GM18499 (cell line): ENCODE data around the gene KCNQ2.

Source experiments
- ATAC-seq: cut with Tn5 transposase; IDR thresholded peaks from one replicate; pipeline ENCODE4 v1.9.1; 2021; ENCODE audit warnings: moderate number of reproducible peaks; ENCODE audit not compliant: insufficient read depth, unreplicated experiment

The KCNQ2 gene

DNA sequence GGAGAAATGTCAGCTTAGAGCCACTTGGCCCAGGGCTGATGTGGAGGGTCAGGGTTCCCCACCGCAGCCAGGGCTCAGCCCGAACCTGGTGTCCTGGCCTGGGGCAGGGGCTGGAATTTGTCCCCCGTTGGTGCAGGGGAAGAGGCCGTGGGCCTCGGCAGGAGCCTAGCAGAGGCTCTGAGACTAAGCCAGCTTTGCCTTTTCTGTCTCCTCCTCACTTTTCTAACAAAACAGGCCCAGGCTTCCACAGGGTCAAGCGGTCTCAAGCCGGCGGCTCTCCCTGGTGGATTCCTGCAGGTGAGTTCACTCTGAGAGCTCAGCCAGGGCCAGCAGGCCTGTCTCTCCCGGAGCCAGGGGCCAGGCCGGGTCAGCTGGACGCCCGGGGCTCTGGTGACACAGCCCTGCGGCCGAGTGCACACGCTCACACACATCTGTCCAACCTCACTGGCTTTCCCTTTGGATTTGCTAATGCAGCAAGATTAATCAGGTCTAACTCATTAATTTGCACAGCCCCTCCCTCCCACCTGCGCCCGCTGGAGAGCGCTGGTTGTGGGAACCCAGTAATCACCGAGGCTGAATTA lies 108.4 kb downstream of the KCNQ2 start:
- ATAC-seq = no peak

DNA sequence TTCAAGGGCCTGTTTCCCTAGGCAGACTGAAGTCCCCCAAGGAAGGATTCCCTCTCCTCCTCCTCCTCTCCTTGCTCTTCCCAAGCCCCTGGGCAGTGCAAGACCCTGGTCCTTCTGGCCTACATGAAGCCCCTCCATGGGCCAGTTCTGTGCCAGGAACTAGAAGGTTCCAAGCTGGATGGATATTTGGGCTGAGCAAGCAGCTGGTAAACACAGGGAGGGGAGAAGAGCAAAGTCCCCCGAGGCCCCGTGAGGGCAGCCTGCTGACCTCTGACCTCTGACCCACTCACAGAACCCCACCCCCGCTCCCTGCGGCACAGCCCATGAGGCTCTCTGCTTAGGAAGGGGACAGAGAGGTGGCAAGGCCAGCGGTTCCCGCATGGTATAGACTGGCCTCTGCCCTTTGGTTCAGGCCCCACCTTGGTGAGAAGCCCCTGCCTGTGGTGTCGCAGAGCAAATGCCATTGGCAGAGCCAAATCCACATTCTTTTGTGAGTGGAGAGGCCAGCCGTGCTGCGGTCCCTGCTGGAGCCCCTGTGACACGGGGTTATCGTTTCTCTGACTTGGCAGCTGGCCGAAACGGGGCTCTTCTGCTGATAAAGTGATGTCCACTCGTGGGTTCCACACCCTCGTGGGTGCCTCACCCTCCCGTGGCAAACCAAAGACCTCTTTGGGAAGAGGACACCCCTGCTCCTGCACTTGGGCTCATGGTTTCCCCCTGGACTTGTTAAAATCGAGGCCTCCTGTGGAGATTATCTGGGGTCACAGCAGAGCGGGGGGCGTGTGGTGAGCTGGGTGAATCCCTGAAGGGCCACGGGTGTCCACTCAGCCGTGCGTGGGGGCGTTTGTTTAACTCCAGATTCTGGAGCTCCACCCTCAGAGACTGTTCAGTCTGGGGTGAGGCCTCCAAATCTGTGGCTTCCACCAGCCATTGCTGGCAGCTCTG lies 109.2 kb downstream of the KCNQ2 start:
- ATAC-seq = no peak

DNA sequence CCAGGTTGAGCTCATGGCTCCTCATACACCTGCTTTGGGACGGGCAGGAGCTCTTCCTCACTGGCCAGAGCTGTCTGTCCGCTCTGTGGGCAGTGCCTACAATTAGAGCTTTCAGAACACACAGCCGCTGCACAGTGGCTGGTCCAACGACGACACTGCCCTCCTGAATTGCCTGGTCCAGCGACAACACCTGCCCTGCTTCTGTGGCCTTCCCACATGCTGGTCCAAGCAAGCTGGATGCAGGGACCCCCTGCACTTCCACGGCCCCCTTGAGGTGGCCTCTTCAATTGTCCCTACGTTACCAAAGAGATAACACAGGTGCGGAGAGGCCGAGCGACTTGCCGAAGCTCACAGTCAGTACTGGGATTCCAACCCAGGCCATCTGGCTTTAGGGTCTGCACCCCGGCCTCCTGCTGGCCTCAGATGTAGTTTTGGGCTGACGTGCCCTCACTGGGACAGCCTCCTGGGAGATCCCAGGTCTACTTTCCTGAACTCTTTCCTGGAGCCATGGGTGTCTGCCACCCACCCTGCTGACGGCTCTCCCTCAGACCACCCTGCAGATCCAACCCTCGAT lies 109.9 kb downstream of the KCNQ2 start:
- ATAC-seq = no peak

DNA sequence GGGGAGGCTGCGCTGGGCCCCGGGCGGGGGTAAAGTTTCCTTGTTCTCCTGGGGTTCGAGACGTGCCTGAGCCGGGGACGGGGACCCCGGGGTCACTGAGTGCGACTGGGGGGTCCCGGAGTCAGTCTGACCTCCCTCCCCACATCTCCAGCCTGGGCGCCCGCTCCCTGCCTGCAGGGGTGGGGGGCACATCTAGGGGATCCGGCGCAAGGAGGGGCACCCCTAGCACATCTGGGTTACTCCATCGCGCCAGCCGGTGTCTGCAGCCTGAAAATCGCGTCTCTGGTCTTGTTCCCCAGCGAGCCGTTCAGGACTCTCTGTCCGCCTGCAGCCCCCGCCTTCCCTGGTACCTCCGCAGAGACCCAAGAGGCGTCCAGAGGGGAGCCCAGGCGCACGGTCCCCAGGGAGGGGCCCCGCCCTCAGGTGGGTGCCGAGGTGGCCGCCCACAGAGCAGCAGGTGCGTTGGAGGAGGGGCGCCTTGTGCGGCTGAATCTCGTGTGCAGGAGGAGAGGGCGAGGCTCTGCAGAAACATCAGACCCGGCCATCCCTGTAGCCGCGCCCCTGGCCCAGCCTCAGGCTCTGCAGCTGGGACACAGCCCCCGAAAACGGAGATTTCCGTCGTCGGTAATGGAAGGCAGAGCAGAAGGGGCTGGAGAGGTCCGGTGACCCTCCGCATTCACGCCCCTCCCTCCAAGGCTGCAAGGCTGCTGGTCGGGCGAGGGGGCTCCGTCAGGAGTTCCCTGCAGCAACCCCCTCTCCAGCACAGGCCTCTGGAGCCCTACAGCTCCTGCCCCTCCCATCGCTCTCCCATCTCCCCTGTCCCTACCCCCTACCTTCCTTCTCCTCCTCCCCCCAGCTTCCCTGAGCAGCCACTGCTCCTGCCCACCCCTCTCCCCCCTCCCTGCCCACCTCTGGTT lies 110.7 kb downstream of the KCNQ2 start:
- no peak for ATAC-seq

DNA sequence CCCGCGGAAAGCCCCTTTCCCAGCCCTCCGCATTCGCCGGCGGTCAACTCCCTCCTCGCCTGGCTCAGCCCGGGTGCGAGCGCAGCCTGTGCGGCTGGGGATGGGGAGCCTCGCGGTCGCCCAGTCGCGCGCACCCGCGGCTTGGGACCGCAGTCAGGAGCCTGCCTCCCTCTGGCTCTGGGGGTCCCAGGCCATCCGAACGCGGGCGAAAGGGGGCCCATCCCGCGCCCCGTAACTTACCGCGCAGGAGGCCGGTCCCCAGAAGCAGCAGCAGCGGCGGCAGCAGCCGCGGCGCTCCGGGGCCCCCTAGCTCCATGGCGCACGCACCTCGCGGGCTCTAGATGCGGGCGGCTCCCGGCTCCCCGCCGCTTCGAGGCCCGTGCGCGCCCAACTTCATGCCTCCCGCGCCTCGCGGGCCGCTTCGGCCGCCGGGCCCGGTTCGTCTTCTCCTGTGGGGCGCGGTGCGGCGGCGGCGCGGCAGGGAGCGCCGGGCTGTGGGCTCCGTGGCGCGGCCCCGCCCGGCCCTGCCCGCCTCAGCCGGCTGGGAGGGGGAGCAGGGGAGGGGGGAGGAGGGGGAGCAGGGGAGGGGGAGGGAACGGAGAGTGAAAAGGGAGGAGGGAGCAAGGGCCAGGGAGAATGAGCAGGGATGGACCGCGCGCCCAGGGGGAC lies 111.5 kb downstream of the KCNQ2 start, which contains the start of gene CHRNA4:
Gene CHRNA4 (minus strand): TSS at position 500 of the 669 bp plus-strand sequence. CDS start 184 bp downstream, at position 316.
- no peak for ATAC-seq

DNA sequence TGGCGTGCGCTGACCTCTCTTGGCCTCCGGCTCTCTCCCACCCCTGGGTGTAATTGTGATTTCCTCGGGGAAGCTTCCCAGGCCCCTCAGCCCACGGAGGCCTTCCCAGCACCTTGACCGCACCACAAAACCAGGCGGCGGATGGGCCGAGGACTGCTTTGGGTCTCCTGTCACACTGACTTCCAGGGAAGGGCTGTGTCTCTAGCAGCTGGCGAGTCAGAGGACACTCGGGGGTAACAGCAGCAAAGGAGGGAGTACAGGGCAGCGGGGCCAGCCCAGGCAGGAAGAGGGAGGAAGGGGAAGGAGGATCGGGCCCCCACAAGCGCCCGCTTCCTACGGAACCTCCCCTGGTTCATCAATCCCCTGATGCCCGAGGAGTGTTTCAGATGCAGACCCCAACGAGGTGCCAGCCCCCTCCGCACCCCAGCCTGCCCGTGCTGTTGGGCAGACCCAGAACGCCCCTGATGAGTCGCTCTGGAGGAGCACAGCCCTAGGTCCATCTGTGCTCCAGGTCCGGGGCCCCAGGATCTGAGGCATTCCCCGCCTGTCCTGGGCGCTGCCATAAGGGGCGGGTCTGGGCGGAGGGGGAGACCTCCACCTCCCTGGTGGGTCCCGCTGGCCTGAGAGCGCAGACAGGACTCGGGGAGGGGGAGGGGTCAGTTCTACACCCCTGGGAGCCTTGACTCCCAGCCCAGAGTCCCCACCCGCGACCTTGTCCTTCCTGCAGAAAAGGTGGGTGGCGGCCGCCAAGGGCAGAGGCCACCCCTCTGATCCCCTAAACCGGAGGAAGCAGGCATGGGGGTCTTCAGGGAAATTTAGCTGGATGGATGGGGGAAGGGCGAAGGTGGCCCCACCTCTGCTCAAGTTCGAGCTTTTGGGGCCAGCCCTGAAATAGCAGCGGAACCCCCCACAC lies 112.3 kb downstream of the KCNQ2 start:
- ATAC-seq = no peak

DNA sequence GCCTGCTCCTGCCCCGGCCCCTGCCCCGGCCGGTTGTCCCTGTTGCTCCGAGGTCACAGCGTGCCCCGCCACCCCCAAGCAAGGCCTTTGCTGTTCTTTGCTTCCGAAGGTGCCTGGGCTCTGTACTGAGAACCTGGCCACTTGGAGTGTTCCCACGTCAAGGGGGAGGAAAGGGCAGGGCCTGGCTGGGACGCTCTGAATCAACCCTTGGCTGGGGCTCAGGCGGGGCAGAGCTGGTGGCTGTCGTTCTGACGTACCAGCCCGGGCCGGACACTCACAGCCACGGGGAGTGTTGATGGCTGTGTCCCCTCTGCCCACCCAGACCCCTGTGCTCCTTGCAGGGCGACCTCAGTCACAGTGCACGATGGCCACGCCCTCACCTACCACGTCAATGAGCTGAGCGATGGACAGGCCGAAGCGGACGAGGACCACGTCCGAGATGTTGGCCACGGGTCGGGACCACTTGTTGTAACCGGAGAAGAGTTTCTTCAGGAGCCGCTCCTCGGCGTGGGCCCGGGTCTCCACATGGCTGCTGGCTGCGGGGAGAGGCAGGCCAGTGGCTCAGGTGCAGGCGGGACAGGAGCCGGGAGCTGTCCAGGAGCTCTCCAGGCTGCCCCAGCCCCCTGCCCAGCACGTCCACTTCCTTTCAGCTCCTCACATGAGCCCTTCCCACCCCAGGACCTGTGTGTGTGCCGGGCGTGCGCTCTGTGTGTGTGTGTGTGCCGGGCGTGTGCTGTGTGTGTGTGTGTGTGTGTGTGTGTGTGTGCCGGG lies 113.1 kb downstream of the KCNQ2 start:
- no peak for ATAC-seq

DNA sequence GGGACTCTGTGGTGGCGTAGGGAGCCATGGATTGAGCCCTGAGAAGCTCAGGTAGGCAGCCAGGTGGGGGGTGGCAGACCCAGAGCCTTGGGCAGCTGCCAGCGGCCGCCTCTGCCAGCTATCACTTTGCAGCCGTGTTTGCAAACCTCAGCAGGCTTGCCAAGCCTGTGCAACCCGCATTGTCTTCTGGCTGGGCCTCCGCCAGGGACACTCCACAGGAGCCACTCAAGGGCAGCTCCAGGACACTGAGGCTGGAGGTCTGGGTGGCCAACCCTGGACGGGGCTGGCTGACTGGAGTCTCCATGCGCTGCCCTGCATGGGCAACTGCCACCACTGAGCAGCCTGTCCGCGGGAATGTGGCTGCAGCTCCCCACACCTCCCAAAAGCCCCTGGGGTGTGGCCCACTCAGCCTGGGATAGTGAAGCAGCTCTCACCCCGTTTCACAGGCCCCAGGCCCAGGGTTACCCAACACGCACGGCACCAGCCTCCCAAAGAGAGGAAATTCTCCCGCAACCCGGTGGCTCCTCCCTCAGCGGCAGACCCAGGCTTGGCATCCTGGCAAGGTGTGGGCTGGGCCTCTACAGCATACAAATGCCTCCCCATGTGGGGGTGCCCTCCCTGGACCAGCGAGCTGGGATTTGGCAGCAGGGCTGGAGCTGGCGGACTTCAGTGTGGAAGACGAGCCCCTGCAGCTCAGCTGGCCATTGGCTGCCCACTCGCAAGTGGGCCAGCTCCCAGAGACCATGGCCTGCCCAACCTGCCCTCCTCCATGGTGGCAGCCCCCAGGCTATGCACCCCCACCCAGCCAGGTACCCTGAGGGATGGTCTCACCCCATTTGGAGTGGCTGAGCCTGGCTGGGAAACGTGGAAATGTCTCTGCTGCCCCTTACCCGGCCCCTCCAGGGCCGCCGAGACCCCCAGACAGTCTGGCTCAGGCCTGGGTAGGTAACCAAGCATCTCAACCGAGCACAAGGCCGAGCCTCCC lies 114.2 kb downstream of the KCNQ2 start:
- ATAC-seq = no peak

DNA sequence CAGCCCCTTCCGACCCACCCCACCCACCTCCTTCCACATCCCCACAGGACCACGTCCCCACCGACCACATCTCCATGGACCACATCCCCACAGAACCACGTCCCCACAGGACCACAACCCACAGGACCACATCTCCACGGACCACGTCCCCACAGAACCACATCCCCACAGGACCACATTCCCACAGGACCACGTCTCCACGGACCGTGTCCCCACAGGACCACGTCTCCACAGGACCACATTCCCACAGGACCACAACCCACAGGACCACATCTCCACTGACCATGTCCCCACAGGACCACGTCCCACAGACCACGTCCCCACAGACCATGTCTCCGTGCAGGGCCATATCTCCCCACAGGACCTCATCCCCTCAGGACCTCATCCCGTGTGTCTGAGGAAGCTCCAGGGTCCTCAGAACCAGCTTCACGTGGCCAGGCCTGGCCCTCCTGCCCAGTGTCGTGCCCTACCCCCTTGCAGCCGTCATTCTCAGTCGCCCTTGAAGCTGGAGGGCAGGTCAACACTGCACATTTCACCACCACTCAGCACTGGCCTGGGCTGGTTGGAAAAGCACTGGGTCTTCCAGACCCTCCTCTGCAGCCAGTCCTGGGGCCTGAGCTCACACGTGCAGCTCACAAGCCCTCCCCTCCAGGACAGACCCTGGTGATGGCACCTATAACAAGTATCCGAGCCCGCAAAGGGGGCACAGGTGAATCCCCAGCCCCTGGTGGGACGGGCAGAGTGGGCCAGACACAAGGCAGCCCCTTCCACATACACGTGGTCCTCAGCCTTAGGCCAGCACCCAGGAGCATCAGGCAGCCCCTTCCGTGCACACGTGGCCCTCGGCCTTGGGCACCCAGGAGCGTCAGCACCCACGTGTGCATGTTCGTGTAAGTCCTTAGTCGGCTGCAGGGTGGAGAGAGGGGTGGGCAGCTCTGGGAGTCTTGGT lies 115.2 kb downstream of the KCNQ2 start:
- no peak for ATAC-seq

DNA sequence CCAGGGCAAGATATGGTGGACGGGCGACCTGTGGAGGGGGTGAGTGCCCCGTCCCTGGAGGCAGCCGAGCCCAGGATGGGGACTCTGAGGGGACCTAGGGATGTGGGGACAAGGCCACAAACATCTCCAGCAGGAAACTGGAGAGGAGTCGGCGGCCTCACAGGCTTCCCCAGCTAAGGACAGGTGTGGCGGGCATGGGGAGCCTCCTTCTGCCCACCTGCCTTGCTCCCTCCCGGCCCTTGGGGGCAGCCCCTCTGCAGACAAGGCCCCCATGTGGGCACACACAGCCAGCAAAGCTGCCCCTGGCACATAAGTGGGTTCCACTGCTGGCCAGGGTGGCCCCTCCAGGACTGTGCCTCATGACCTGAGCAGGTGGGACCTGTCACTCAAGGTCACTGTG lies 115.9 kb downstream of the KCNQ2 start:
- no peak for ATAC-seq

DNA sequence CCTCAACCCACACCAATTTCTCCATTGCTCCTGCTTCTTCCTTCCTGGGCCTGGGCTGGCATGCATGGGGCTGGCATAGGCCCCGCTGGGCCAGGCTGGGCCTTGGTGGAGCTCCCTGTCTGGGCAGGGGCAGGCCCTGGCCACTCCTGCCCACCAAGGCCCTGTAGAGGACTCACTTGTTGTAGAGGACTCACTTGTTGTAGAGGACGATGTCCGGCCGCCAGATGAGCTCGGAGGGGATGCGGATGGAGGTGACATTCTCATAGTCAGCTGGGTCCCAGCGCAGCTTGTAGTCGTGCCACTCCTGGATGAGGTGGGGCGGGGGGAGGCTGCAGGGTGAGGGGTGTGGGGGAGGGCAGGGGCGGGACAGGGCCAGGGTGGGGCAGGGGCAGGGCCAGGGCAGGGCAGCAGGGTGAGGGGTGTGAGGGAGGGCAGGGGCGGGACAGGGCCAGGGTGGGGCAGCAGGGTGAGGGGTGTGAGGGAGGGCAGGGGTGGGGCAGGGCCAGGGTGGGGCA lies 116.6 kb downstream of the KCNQ2 start:
- no peak for ATAC-seq

DNA sequence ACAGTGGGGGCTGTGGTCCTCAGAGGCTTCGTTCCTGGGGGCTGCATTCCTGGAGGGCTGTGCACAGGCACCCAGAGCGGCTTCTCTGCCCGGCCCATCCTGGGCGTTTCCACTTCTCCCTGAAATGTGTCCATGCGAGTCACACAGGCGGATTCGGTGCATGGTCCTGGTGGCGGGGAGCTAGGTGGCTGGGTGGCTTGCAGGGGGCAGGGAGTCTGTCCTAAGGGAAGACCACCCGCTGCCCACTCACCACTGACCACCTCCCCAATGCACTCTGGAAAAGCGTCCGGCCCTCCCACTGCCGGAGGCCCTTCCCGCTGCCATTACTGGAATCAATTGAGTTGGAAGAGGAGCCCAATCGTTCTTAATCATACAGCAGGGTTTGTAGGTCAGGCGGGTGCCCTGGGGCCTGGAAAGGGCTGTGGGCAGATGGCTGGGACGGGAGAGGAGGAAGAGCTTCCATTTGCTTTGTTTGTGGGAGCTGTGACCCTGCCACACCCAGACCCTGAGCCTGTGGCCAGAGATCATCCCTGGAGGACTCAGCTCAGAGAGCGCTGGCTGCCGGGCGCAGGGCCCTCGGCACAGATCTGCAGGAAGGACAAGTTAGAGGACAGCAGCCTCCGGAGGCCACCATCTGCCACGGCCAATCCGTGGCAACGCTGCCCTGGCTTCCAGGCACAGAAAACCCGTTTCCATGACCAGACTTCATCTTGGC lies 117.7 kb downstream of the KCNQ2 start:
- no peak for ATAC-seq

DNA sequence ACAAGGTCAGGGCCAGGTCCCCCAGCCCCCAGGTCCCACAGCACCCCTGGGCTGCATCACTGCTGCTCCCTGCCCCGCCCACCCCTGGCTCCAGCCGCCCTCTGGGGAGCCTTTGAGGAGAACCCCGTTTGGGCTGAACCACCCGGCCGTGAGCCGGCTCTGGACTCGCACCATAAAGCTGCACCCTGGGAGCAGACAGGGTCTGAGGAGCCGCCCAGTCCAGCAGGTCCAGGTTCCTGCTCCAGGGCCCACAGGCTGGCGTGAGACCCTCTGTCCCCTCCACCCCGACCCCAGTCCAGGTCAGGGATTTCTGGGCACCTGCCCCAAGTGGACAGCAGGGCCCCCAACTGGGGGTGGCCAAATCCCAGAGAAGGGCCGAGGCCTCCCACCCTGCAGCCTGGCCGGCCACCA lies 119.6 kb downstream of the KCNQ2 start:
- ATAC-seq = no peak

DNA sequence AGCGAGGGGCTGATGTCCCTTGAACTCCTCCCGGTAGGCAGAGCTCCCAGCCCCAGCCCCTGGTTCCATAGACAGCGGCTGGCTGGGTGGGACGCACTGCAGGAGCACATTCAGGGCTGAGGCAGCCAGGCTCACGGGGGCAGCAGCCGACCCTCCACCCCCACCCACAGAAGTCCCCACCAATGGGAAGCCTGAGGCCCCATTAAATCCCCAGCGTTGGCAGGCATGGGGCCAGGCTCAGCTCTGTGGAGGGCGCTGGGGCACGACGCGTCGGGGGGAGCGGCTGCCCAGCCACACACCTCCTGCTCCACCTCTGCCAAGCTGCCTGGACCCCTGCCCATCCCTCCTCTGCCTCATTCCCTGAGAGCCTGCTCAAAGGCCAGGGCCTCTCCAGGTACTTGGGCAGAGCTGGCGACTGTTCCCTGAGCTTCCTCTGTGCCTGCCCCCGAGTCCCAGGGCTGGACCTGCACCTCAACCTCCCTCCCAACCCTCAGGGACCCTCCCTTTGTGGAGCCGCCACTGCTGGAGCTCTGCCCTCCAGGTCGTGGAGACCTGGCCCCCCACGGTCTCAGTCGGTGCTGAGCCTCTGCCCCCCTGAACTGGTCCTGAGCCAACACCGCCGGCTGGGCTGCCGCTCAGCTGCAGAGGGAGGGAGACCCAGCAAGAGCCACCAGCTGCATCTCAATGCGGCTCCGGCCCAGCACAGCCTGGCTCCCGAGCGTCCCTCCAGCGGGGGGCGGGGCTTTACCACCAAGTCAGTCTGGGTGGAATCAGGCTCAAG lies 120.5 kb downstream of the KCNQ2 start:
- no peak for ATAC-seq
